ENCODE data around the gene PRUNE2. TPM values are rescaled to one million over a fixed set of nuclear protein-coding genes. Genes with fewer than 3 reads are reported as not detected.

PRUNE2 gene
- polyA plus RNA-seq, 3 donors = 0.72 to 1.8 (median 1.5) TPM

GRCh38 chr9:76737154-76737902, 168.6 kb downstream of the PRUNE2 start:
- Histone ChIP-seq H3K4me1 (ENCODE audit: control insufficient read depth in 1 of 2, insufficient read depth in 2 of 2, low read length in 2 of 2) (no peaks in the 10 kb centered on the region), H3K27ac (ENCODE audit: low read depth in 1 of 2, low read length in 2 of 2) (no peak overlapping the region), H3K9ac (ENCODE audit: insufficient read depth, low read length, poor library complexity, severe bottlenecking) (no peak overlapping the region), H3K9me3 (replicated peaks in 1 of 2; ENCODE audit: control insufficient read depth in 1 of 2, insufficient read depth in 1 of 2, low read length in 2 of 2) (peaks cover 2% of the 10 kb centered on the region in 2 donors), H3K27me3 (ENCODE audit: control insufficient read depth in 2 of 2, insufficient read depth in 2 of 2, low read length in 2 of 2) (no peaks in the 10 kb centered on the region), H2AFZ (ENCODE audit: insufficient read depth, low read depth, low read length, poor library complexity, severe bottlenecking) (no peak overlapping the region), H4K20me1 (ENCODE audit: insufficient read depth, low read length) (no peaks in the 10 kb centered on the region), H3K79me2 (ENCODE audit: insufficient read depth, low read length) (no peaks in the 10 kb centered on the region), H3K4me2 (replicated peaks; ENCODE audit: extremely low read depth, low read length, poor library complexity, severe bottlenecking) (no peak overlapping the region), H3K36me3 (replicated peaks in 1 of 2; ENCODE audit: control insufficient read depth in 1 of 2, insufficient read depth in 2 of 2, low read length in 2 of 2) (no peaks in the 10 kb centered on the region), H3K4me3 (replicated peaks in 1 of 3; ENCODE audit: low read depth in 2 of 3, low read length in 3 of 3) (no peak overlapping the region)
- H3K4me3 Mint-ChIP-seq = no peak overlapping the region
- no peaks in the 10 kb centered on the region for H3K4me1 Mint-ChIP-seq
- intact Hi-C loops (cut with micrococcal nuclease) = no loop called here
- DNase-seq = no peak
- peaks cover 2 to 7% (median 5%) of the 10 kb centered on the region in 3 donors for H3K27me3 Mint-ChIP-seq (ENCODE audit: low read depth in 3 of 3)
- H3K27ac Mint-ChIP-seq = no peak overlapping the region
- H3K9me3 Mint-ChIP-seq = peaks cover 0 to 8% (median 3%) of the 10 kb centered on the region in 7 donors
- no peak for TF ChIP-seq CTCF (IDR thresholded peaks at IDR 0.05)
- no peaks in the 10 kb centered on the region for H3K36me3 Mint-ChIP-seq
- 86% methylated on average over 2 of the region's 3 CpGs for WGBS (ENCODE audit: insufficient coverage)

GRCh38 chr9:76734716-76735115, 171.2 kb downstream of the PRUNE2 start:
- 91% methylated on average over 3 of the region's 3 CpGs for WGBS (ENCODE audit: insufficient coverage)
- Histone ChIP-seq H3K9me3 (replicated peaks in 1 of 2; ENCODE audit: control insufficient read depth in 1 of 2, insufficient read depth in 1 of 2, low read length in 2 of 2) (no peaks in the 10 kb centered on the region), H4K20me1 (ENCODE audit: insufficient read depth, low read length) (no peaks in the 10 kb centered on the region), H3K9ac (ENCODE audit: insufficient read depth, low read length, poor library complexity, severe bottlenecking) (no peak overlapping the region), H3K27me3 (ENCODE audit: control insufficient read depth in 2 of 2, insufficient read depth in 2 of 2, low read length in 2 of 2) (no peaks in the 10 kb centered on the region), H3K4me2 (replicated peaks; ENCODE audit: extremely low read depth, low read length, poor library complexity, severe bottlenecking) (no peak overlapping the region), H3K79me2 (ENCODE audit: insufficient read depth, low read length) (no peaks in the 10 kb centered on the region), H2AFZ (ENCODE audit: insufficient read depth, low read depth, low read length, poor library complexity, severe bottlenecking) (no peak overlapping the region), H3K4me1 (ENCODE audit: control insufficient read depth in 1 of 2, insufficient read depth in 2 of 2, low read length in 2 of 2) (no peaks in the 10 kb centered on the region), H3K27ac (ENCODE audit: low read depth in 1 of 2, low read length in 2 of 2) (no peak overlapping the region), H3K4me3 (replicated peaks in 1 of 3; ENCODE audit: low read depth in 2 of 3, low read length in 3 of 3) (no peak overlapping the region), H3K36me3 (replicated peaks in 1 of 2; ENCODE audit: control insufficient read depth in 1 of 2, insufficient read depth in 2 of 2, low read length in 2 of 2) (no peaks in the 10 kb centered on the region)
- no peak for TF ChIP-seq CTCF (IDR thresholded peaks at IDR 0.05)
- Mint-ChIP-seq H3K9me3 (peaks cover 0 to 2% (median 0%) of the 10 kb centered on the region in 7 donors), H3K4me3 (no peak overlapping the region), H3K36me3 (no peaks in the 10 kb centered on the region), H3K27me3 (ENCODE audit: low read depth in 3 of 3) (peaks cover 2 to 4% (median 3%) of the 10 kb centered on the region in 3 donors), H3K4me1 (peaks cover 4% of the 10 kb centered on the region), H3K27ac (peak overlapping the region in 1 of 7 donors; percentile 18)
- DNase-seq = no peak
- intact Hi-C loops (cut with micrococcal nuclease) = no loop called here

Measured in CD14-positive monocyte (primary cell).